Measurements from ENCODE around the gene CCDC40.

GRCh38 chr17:80002070-80002641 lies 34.3 kb upstream of the CCDC40 start:
- no peak for TF ChIP-seq CTCF (IDR thresholded peaks at IDR 0.05)
- no peak for TF ChIP-seq POLR2AphosphoS5 (IDR thresholded peaks at IDR 0.05)
- TF ChIP-seq POLR2A (IDR thresholded peaks at IDR 0.05), result no peak
- no peak for TF ChIP-seq EP300 (IDR thresholded peaks at IDR 0.05)
